ENCODE measurements around the gene TBC1D25.

The TBC1D25 gene

GRCh38 chrX:48498374-48498809 lies 41.1 kb upstream of the TBC1D25 start:
- Histone ChIP-seq H3K18ac (ENCODE audit: low read length) (no peak overlapping the region), H2AK5ac (ENCODE audit: low read length) (no peak overlapping the region), H3K27me3 (ENCODE audit: insufficient read depth, low read length) (no peaks in the 10 kb centered on the region), H3K4me1 (ENCODE audit: control insufficient read depth in 1 of 2, insufficient read depth in 2 of 2, low read length in 2 of 2) (peaks cover 0 to 2% of the 10 kb centered on the region in 2 experiments), H2BK120ac (ENCODE audit: insufficient read depth, low read length, poor library complexity) (no peak overlapping the region), H3K79me1 (ENCODE audit: low read length) (no peaks in the 10 kb centered on the region), H4K91ac (ENCODE audit: low read depth, low read length) (no peak overlapping the region), H3K27ac (ENCODE audit: low read depth, low read length) (no peak overlapping the region), H4K8ac (ENCODE audit: low read depth, low read length) (no peak overlapping the region), H3K4me2 (ENCODE audit: low read length) (no peak overlapping the region), H3K14ac (ENCODE audit: low read length) (no peak overlapping the region), H3K4ac (ENCODE audit: low read depth, low read length) (no peak overlapping the region), H2BK12ac (ENCODE audit: low read length) (no peak overlapping the region), H3K4me3 (ENCODE audit: low read depth, low read length) (no peak overlapping the region), H3K23ac (ENCODE audit: low read length) (no peak overlapping the region), H3K36me3 (ENCODE audit: control insufficient read depth in 1 of 2, insufficient read depth in 2 of 2, low read length in 2 of 2) (no peaks in the 10 kb centered on the region), H2AFZ (ENCODE audit: insufficient read depth, low read length, poor library complexity) (no peak overlapping the region), H4K12ac (ENCODE audit: low read depth, low read length) (no peak overlapping the region), H2BK5ac (ENCODE audit: low read depth, low read length, poor library complexity) (no peak overlapping the region), H3K9me3 (ENCODE audit: insufficient read depth, low read depth, low read length) (no peaks in the 10 kb centered on the region), H3K9ac (ENCODE audit: low read length) (no peak overlapping the region), H3K79me2 (ENCODE audit: control insufficient read depth, insufficient read depth, low read length, poor library complexity) (no peaks in the 10 kb centered on the region)
- no CpG with 5 or more reads among the region's 6 CpGs for WGBS (ENCODE audit: extremely low coverage, insufficient coverage, insufficient read length)
- no peak for DNase-seq

- WGBS (ENCODE audit: extremely low coverage, insufficient coverage, insufficient read length): no CpG with 5 or more reads among the region's 7 CpGs
These were observed 35.3 kb upstream of the TBC1D25 start for GRCh38 chrX:48504261-48504660.

GRCh38 chrX:48505481-48505880 lies 34.0 kb upstream of the TBC1D25 start:
- Histone ChIP-seq H2BK120ac (ENCODE audit: insufficient read depth, low read length, poor library complexity) (no peak overlapping the region), H3K18ac (ENCODE audit: low read length) (no peak overlapping the region), H3K4me2 (ENCODE audit: low read length) (no peak overlapping the region), H3K4ac (ENCODE audit: low read depth, low read length) (no peak overlapping the region), H4K12ac (ENCODE audit: low read depth, low read length) (no peak overlapping the region), H2AK5ac (ENCODE audit: low read length) (no peak overlapping the region), H3K23ac (ENCODE audit: low read length) (no peak overlapping the region), H4K91ac (ENCODE audit: low read depth, low read length) (no peak overlapping the region), H3K14ac (ENCODE audit: low read length) (no peak overlapping the region), H3K79me2 (ENCODE audit: control insufficient read depth, insufficient read depth, low read length, poor library complexity) (no peaks in the 10 kb centered on the region), H2AFZ (ENCODE audit: insufficient read depth, low read length, poor library complexity) (no peak overlapping the region), H2BK5ac (ENCODE audit: low read depth, low read length, poor library complexity) (no peak overlapping the region), H3K4me3 (ENCODE audit: low read depth, low read length) (no peak overlapping the region), H3K27me3 (ENCODE audit: insufficient read depth, low read length) (no peaks in the 10 kb centered on the region), H3K4me1 (ENCODE audit: control insufficient read depth in 1 of 2, insufficient read depth in 2 of 2, low read length in 2 of 2) (peaks cover 3% of the 10 kb centered on the region in 2 experiments), H4K8ac (ENCODE audit: low read depth, low read length) (no peak overlapping the region), H3K27ac (ENCODE audit: low read depth, low read length) (no peak overlapping the region), H3K9me3 (ENCODE audit: insufficient read depth, low read depth, low read length) (no peaks in the 10 kb centered on the region), H3K36me3 (ENCODE audit: control insufficient read depth in 1 of 2, insufficient read depth in 2 of 2, low read length in 2 of 2) (no peaks in the 10 kb centered on the region), H2BK12ac (ENCODE audit: low read length) (no peak overlapping the region), H3K79me1 (ENCODE audit: low read length) (peaks cover 5% of the 10 kb centered on the region), H3K9ac (ENCODE audit: low read length) (no peak overlapping the region)
- DNase-seq: peak; percentile 58 to 85
- WGBS (ENCODE audit: extremely low coverage, insufficient coverage, insufficient read length): no CpG with 5 or more reads among the region's 5 CpGs

More at GRCh38 chrX:48504261-48504660, 35.3 kb upstream of the TBC1D25 start:
- Histone ChIP-seq H3K4me3 (ENCODE audit: low read depth, low read length) (no peak overlapping the region), H3K27me3 (ENCODE audit: insufficient read depth, low read length) (no peaks in the 10 kb centered on the region), H3K23ac (ENCODE audit: low read length) (no peak overlapping the region), H4K8ac (ENCODE audit: low read depth, low read length) (no peak overlapping the region), H2AFZ (ENCODE audit: insufficient read depth, low read length, poor library complexity) (no peak overlapping the region), H3K36me3 (ENCODE audit: control insufficient read depth in 1 of 2, insufficient read depth in 2 of 2, low read length in 2 of 2) (no peaks in the 10 kb centered on the region), H2BK120ac (ENCODE audit: insufficient read depth, low read length, poor library complexity) (peak overlapping the region; percentile 51), H3K79me2 (ENCODE audit: control insufficient read depth, insufficient read depth, low read length, poor library complexity) (no peaks in the 10 kb centered on the region), H3K9ac (ENCODE audit: low read length) (no peak overlapping the region), H3K9me3 (ENCODE audit: insufficient read depth, low read depth, low read length) (no peaks in the 10 kb centered on the region), H3K4me2 (ENCODE audit: low read length) (no peak overlapping the region), H3K79me1 (ENCODE audit: low read length) (peaks cover 5% of the 10 kb centered on the region), H4K12ac (ENCODE audit: low read depth, low read length) (peak overlapping the region; percentile 30), H3K14ac (ENCODE audit: low read length) (no peak overlapping the region), H3K27ac (ENCODE audit: low read depth, low read length) (no peak overlapping the region), H3K4ac (ENCODE audit: low read depth, low read length) (no peak overlapping the region), H3K18ac (ENCODE audit: low read length) (no peak overlapping the region), H2BK12ac (ENCODE audit: low read length) (no peak overlapping the region), H2AK5ac (ENCODE audit: low read length) (no peak overlapping the region), H4K91ac (ENCODE audit: low read depth, low read length) (no peak overlapping the region), H2BK5ac (ENCODE audit: low read depth, low read length, poor library complexity) (no peak overlapping the region), H3K4me1 (ENCODE audit: control insufficient read depth in 1 of 2, insufficient read depth in 2 of 2, low read length in 2 of 2) (no peaks in the 10 kb centered on the region)
- DNase-seq: peak; percentile 51 to 67

- Histone ChIP-seq H3K4me2 (ENCODE audit: low read length) (no peak overlapping the region), H2AK5ac (ENCODE audit: low read length) (no peak overlapping the region), H3K27me3 (ENCODE audit: insufficient read depth, low read length) (no peaks in the 10 kb centered on the region), H3K27ac (ENCODE audit: low read depth, low read length) (no peak overlapping the region), H2BK12ac (ENCODE audit: low read length) (no peak overlapping the region), H3K23ac (ENCODE audit: low read length) (no peak overlapping the region), H3K9me3 (ENCODE audit: insufficient read depth, low read depth, low read length) (peaks cover 2% of the 10 kb centered on the region), H4K8ac (ENCODE audit: low read depth, low read length) (no peak overlapping the region), H3K18ac (ENCODE audit: low read length) (no peak overlapping the region), H2AFZ (ENCODE audit: insufficient read depth, low read length, poor library complexity) (no peak overlapping the region), H4K91ac (ENCODE audit: low read depth, low read length) (no peak overlapping the region), H3K14ac (ENCODE audit: low read length) (no peak overlapping the region), H3K4me3 (ENCODE audit: low read depth, low read length) (no peak overlapping the region), H2BK120ac (ENCODE audit: insufficient read depth, low read length, poor library complexity) (no peak overlapping the region), H3K4me1 (ENCODE audit: control insufficient read depth in 1 of 2, insufficient read depth in 2 of 2, low read length in 2 of 2) (peaks cover 3 to 7% of the 10 kb centered on the region in 2 experiments), H3K79me1 (ENCODE audit: low read length) (peaks cover 5% of the 10 kb centered on the region), H3K4ac (ENCODE audit: low read depth, low read length) (no peak overlapping the region), H2BK5ac (ENCODE audit: low read depth, low read length, poor library complexity) (no peak overlapping the region), H3K36me3 (ENCODE audit: control insufficient read depth in 1 of 2, insufficient read depth in 2 of 2, low read length in 2 of 2) (no peaks in the 10 kb centered on the region), H3K9ac (ENCODE audit: low read length) (no peak overlapping the region), H4K12ac (ENCODE audit: low read depth, low read length) (no peak overlapping the region), H3K79me2 (ENCODE audit: control insufficient read depth, insufficient read depth, low read length, poor library complexity) (no peaks in the 10 kb centered on the region)
- no peak for DNase-seq
- WGBS (ENCODE audit: extremely low coverage, insufficient coverage, insufficient read length): no CpG with 5 or more reads among the region's 5 CpGs
These were observed 32.3 kb upstream of the TBC1D25 start for GRCh38 chrX:48507246-48507645.
